NCI-H2107 treated with DMSO at 0.1 percent for 48 hours (cell line): ENCODE results near the gene LDLRAD4.

ENCODE experiments used
- DNase-seq: peaks from one replicate; lab custom pipeline; 2025; ENCODE audit not compliant: unreplicated experiment; lab: John Stamatoyannopoulos, UW

Gene LDLRAD4

GRCh38 chr18:13366962-13367892, 148.7 kb downstream of the LDLRAD4 start:
- no peak for DNase-seq

GRCh38 chr18:13368080-13368813, 149.7 kb downstream of the LDLRAD4 start:
- DNase-seq, result no peak

DNA sequence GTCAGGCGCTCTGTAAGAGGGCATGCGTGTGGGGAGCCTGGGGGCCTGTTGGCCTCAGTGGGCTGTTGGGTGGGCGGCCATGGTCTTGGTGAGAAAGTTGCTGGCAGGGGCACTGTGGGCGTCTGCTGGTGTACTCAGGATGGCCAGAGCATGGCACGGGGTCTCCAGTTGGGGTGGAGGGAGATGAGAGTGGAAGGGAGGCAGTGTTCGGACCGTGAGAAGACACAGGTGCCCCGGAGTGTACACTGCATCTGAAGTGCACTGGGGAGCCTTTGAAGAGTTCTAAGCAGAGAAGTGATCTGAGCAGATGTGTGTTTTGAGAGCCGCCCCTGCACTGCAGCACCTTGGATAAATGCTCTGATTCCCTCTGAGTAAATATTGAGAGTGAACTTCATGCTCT, 150.8 kb downstream of the LDLRAD4 start:
- no peak for DNase-seq

DNA sequence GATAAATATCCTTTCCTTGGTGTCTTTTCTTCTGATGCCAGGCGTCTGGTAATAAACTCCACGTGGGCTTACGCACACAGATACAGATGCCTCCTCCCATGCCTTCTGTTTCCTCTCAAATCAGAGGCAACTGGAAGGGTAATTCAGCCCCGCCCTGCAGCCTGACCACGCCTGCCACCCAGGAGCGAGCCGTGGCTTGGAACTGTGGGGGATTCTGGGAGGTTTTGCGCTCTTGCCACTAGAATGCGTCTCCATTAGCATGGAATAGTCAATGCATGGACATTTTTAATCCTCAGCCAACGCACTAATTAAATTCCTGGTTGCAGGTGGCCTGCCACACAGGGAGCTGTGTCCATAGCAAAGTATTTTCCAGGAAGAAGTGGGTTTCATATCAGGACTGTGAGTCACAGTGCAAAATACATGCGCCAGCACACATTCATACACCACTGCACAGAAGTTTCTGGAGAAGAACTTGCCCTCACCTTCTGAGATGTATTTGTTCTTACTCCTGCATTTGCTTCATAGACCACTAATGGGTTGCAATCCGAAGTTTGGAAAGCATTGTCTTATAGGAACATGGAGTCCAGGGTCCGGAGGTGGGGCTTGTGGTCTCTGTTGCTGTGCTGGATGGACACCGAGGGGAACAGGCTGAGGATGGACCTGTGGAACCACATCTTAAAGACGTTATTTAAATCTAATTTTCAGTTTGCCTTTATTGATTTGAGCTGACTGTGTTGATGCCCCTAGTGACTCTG, 151.4 kb downstream of the LDLRAD4 start:
- no peak for DNase-seq

DNA sequence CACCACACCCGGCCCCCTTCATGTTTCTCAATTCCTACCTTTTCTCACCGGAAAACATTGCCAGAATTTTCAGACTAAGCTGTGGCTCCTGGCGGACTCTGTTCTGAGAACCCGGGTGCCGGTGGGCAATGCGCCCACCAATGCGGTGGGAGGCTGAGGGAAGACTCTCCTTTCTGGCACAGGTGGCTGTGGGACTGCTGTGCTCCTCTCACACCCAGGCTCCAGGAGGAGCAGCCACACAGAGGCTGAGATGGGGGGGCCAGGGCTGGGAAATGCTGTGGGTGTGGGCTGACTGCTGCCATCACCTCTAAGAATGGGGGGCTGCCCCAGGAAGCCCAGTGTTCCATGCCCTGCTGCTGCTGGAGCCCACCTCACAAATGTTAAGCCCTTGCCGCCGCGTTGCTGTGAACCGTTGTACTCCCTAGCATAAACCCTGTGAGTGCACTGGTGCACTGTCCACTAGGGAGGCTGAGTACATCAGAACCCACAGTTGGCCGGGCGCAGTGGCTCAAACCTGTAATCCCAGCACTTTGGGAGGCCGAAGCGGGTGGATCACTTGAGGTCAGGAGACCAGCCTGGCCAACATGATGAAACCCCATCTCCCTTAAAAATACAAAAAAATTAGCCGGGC, 152.6 kb downstream of the LDLRAD4 start:
- DNase-seq, result no peak

GRCh38 chr18:13371689-13372418, 153.3 kb downstream of the LDLRAD4 start:
- no peak for DNase-seq

- no peak for DNase-seq
Observed at GRCh38 chr18:13372531-13372951, 154.0 kb downstream of the LDLRAD4 start.

GRCh38 chr18:13374096-13374467, 155.5 kb downstream of the LDLRAD4 start:
- DNase-seq, result no peak

GRCh38 chr18:13374468-13375301, 156.1 kb downstream of the LDLRAD4 start:
- no peak for DNase-seq

DNA sequence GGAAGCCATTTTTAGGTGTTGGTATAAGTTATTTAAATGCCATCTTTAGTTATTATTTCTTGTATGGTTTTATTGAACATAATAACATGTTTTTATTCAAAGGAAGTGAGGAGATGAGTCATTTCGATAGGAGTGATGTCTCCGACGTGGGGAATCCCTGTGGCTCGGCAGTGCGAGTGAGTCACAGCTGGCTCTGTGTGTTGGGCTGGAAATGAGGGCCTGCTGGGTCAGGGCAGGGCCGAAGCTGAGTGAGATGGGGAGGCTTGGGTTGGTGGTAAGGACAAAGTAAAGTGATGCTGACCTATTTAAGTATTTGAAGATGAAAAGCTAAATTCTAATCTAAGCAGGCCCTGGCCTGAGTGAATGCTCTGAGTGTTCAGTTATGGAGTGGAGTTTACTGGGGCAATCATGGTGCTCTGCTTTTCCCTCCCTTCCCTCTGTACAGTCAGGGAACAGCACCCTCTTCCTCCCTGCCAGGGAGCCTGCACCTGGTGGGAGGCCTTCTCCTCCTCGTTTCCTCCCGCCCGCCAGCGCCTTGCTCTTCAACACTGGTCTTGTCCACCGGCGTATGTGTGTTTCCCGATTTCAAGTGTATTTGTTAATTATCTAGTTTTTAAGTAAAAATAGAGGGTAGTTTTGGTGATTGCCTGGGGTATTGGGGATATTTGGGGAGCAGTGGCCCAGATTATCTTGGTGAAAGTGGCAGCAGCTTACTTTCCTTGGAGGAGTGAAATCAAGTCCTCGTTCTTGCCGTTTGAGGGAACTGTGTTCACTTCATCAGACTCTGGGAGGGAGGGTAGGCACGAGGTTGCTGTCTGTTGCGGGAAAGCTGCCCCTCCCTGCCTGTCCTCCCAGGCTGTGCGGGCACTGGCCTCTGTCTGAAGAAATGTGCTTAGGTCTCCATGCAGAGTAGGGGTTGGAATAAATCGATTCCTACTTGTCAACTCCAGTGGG, 157.0 kb downstream of the LDLRAD4 start:
- no peak for DNase-seq

DNA sequence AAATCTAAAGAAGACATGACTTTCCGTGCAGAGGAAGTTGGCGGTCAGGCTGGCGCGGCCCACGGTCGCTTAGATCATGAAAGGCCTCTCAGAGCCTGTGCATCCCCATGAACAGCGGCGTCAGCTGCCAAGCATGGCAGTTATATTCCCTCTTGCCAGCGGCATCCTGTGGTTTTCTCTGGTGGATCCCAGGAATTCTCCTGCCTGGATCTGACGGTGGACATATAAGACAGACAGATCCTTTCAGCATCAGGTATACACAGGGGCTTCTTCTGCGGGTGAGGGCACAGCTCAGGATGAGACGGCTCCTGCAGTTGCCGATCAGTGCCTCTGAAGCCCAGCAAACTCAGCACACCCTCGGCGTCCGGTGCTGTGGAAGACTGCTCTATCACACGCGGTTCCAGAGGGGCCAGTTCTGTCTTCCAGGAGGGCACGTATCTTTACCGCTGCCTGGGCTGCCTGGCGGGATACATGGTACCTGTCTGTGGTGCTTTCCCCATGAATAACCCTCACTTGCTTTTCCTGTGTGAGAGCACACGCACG, 157.8 kb downstream of the LDLRAD4 start:
- no peak for DNase-seq

DNA sequence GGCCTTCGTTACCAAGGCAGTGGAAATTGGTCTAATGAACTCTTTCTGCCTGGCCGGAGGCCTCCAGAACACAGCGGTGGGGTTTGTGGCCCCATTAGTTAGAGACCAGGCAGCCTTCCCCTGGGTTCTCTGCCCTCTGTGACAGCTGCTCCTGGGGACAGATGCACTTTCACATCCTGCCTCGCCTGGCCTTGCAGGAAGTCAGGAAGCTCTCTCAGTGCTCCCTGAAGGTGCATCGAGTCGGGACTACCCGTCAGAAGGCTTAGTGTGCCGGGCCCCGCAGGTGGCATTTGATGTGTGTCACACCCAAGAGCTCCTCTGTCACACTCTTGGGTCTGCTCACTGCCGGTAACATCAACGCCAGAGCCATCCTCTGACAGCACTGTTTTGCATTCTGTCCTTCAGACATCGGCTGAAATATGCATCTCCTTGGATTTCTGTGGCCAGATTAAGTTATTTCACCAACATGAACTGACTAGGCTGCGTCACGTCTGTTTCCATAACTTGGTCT, 158.3 kb downstream of the LDLRAD4 start:
- DNase-seq, result no peak

- DNase-seq, result no peak
Observed at GRCh38 chr18:13377496-13377895, 158.9 kb downstream of the LDLRAD4 start.

DNA sequence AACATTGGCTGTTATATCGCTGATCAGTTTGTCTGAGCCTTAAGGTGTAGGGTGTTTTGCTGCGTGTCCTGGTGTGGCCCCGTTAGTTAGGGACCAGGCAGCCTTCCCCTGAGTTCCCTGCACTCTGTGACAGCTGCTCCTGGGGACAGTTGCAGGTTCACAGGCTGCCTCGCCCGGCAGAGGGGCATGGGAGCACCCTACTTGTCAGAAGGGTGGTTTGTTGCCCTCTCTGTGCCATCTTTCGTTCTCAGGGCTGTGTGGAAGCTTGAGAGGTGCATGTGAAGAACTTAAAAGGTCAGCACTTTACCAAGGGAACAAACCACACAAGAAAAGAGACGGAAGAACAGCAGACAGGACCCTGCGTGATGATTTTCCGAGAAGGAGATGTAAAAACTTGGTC, 159.6 kb downstream of the LDLRAD4 start:
- no peak for DNase-seq

- DNase-seq, result peak; percentile 4
Observed at GRCh38 chr18:13379062-13379865, 160.7 kb downstream of the LDLRAD4 start.

DNA sequence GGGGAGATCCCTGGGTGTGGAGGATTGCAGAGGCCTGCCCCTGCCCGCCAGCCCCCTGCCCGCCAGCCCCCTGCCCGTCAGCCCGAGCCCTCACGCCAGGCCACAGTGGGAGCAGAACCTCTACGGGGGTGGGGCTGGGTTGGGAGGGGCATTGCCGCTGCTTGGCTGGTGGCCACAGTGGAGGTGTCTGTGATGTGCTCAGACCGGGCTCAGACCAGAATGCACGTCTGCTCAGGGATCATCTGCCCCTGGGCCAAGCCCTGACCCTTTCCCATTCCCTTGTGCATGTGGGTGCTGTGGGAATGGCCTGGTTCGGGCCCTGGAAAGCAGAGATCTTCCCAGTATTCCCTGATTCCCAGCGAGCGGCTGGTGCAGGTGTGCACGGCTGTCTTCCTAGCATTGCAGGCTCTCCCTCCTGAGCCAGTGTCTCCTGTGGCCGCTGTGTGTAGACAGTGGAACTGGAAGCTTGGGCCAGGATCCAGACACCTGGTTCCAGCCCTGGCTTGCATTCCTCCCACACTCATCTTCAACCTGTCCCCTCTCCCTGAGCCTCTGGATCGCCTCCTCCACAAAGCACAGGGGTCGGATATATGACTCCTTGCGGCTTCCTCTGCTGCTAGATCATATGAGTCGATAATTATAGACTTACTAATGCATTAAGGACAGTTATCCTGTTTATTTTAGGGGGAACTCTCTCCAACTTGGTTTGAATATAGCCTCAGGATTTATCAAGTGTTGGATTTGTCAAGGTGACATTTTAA, 161.6 kb downstream of the LDLRAD4 start:
- DNase-seq, result peak; percentile 7
